Measurements from ENCODE around the gene PAM.
"Not testable (repeated sequence)": the region's sequence is repeated elsewhere in the genome, so short reads cannot be mapped to it uniquely, and the experiment has no call there.

Gene PAM

GRCh38 chr5:102998224-102998623 is 243.1 kb downstream of the PAM start:
- no peak for DNase-seq (ENCODE audit: low read depth in 2 of 2)

- no peak for DNase-seq (ENCODE audit: low read depth in 2 of 2)
Observed at GRCh38 chr5:102999191-102999590, 244.1 kb downstream of the PAM start.

- not testable (repeated sequence) for DNase-seq (ENCODE audit: low read depth in 2 of 2)
Observed at GRCh38 chr5:102999621-103000020, 244.5 kb downstream of the PAM start.

GRCh38 chr5:103000089-103000488 is 245.0 kb downstream of the PAM start:
- DNase-seq (ENCODE audit: low read depth in 2 of 2) = no peak

GRCh38 chr5:103003872-103004271 is 248.8 kb downstream of the PAM start:
- DNase-seq (ENCODE audit: low read depth in 2 of 2) = no peak

GRCh38 chr5:103005276-103005675 is 250.2 kb downstream of the PAM start:
- no peak for DNase-seq (ENCODE audit: low read depth in 2 of 2)

GRCh38 chr5:103006921-103007320 is 251.8 kb downstream of the PAM start:
- DNase-seq (ENCODE audit: low read depth in 2 of 2) = no peak

GRCh38 chr5:103010168-103010567 is 255.1 kb downstream of the PAM start:
- no peak for DNase-seq (ENCODE audit: low read depth in 2 of 2)

GRCh38 chr5:103013933-103014552 is 258.9 kb downstream of the PAM start:
- DNase-seq (ENCODE audit: low read depth in 2 of 2) = no peak

- DNase-seq (ENCODE audit: low read depth in 2 of 2) = no peak
Observed at GRCh38 chr5:103014983-103015382, 259.9 kb downstream of the PAM start.

- no peak for DNase-seq (ENCODE audit: low read depth in 2 of 2)
Observed at GRCh38 chr5:103016167-103016566, 261.1 kb downstream of the PAM start.

- no peak for DNase-seq (ENCODE audit: low read depth in 2 of 2)
Observed at GRCh38 chr5:103019804-103020203, 264.7 kb downstream of the PAM start.

GRCh38 chr5:103021314-103021713 is 266.2 kb downstream of the PAM start:
- DNase-seq (ENCODE audit: low read depth in 2 of 2) = no peak

- no peak for DNase-seq (ENCODE audit: low read depth in 2 of 2)
Observed at GRCh38 chr5:103027267-103027666, 272.2 kb downstream of the PAM start.

- no peak for DNase-seq (ENCODE audit: low read depth in 2 of 2)
Observed at GRCh38 chr5:103031607-103032006, 276.5 kb downstream of the PAM start.

- DNase-seq (ENCODE audit: low read depth in 2 of 2) = no peak
Observed at GRCh38 chr5:103033696-103034095, 278.6 kb downstream of the PAM start.

- no peak for DNase-seq (ENCODE audit: low read depth in 2 of 2)
Observed at GRCh38 chr5:103034662-103035392, 279.7 kb downstream of the PAM start.

GRCh38 chr5:103035701-103036100 is 280.6 kb downstream of the PAM start:
- no peak for DNase-seq (ENCODE audit: low read depth in 2 of 2)

- DNase-seq (ENCODE audit: low read depth in 2 of 2) = no peak
Observed at GRCh38 chr5:103036601-103037000, 281.5 kb downstream of the PAM start.

- no peak for DNase-seq (ENCODE audit: low read depth in 2 of 2)
Observed at GRCh38 chr5:103037673-103038455, 282.8 kb downstream of the PAM start.

GRCh38 chr5:103041071-103041676 is 286.1 kb downstream of the PAM start:
- no peak for DNase-seq (ENCODE audit: low read depth in 2 of 2)

GRCh38 chr5:103046706-103047105 is 291.6 kb downstream of the PAM start:
- not testable (repeated sequence) for DNase-seq (ENCODE audit: low read depth in 2 of 2)
